Measurements from ENCODE around the gene TTC21B.

DNA sequence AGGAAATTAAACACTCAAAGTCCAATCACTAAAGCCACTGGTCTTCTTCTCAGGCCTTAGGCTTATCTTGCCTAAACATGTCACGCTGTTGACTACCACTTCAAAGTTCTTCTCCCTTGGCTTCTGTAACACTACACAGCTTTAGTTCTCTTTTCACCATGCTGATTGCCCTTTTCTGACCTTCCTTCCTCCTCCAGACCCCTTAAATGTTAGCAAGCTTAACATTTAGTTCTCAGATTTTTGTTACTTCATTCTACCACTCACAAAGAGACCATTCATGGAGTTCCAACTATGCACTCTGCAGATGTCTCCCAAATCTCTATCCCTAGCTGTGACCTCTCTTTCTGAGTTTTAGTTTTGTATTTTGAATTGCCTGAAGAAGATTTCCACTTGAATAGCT lies 64.4 kb downstream of the TTC21B start:
- TF ChIP-seq CTCF (IDR thresholded peaks at IDR 0.05) (no peak), POLR2A (IDR thresholded peaks at IDR 0.05) (no peak), POLR2AphosphoS5 (IDR thresholded peaks at IDR 0.05) (no peak), EP300 (IDR thresholded peaks at IDR 0.05) (no peak)

Data from suprapubic skin (tissue), 4 donors.